ENCODE data around the gene UNC93B1.
A peak's percentile ranks its signal among the peaks of the same experiment; 100 is the strongest.

Gene UNC93B1

DNA sequence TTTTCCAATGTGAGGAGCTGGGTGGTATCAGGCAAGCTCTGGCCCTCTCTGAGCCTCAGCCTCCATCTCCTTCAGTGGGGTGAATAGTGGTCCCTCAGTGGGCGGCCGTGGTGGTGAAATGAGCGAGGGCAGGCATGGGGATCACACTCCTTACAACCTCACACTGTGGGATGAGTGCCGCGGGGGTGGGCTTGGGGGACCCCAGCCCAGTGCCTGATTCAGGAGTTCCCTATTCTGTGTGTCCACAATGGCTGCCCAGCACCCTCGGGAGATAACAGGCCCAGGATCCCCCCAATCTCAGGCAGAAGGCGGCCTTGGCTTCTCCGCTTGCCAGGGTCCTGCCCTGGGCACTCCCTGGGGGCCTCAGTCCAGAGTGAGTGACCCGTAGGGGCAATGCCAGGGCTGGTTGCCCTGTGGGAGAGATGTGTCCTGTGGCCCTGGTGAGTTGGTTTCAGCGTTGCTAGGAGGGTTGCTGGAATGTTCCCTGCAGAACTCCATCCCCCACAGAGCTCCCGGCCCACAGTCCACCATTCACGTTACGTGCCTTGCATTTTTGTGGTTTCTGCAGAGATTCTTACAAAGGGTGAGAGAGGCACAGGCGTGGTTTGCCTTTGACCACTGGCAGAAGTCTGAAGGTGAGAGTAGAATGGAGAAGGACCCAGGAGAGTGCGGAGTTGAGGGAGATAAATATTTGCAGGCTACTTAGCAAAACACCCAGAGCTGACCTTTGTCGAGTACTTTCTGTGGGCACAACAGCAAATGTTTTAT is 9.1 kb upstream of the UNC93B1 start:
- no peaks in the 10 kb centered on the region for H3K36me3 ChIP-seq (replicated peaks)
- no peak overlapping the region for H3K4me3 ChIP-seq (ENCODE audit: low read depth, low read length)
- in situ Hi-C loops (cut with HindIII; ENCODE audit: low pct_ligation_motif_present, low sequenced_read_pairs), result no loop called here
- DNase-seq, result peak; percentile 94
- no peaks in the 10 kb centered on the region for H3K27me3 ChIP-seq (replicated peaks)
- TF ChIP-seq, protein P1, sequence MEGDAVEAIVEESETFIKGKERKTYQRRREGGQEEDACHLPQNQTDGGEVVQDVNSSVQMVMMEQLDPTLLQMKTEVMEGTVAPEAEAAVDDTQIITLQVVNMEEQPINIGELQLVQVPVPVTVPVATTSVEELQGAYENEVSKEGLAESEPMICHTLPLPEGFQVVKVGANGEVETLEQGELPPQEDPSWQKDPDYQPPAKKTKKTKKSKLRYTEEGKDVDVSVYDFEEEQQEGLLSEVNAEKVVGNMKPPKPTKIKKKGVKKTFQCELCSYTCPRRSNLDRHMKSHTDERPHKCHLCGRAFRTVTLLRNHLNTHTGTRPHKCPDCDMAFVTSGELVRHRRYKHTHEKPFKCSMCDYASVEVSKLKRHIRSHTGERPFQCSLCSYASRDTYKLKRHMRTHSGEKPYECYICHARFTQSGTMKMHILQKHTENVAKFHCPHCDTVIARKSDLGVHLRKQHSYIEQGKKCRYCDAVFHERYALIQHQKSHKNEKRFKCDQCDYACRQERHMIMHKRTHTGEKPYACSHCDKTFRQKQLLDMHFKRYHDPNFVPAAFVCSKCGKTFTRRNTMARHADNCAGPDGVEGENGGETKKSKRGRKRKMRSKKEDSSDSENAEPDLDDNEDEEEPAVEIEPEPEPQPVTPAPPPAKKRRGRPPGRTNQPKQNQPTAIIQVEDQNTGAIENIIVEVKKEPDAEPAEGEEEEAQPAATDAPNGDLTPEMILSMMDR (IDR thresholded peaks at IDR 0.05; ENCODE audit: low read depth, low read length, missing control alignments), result no peak
- H3K27ac ChIP-seq, result peak overlapping the region; percentile 86

DNA sequence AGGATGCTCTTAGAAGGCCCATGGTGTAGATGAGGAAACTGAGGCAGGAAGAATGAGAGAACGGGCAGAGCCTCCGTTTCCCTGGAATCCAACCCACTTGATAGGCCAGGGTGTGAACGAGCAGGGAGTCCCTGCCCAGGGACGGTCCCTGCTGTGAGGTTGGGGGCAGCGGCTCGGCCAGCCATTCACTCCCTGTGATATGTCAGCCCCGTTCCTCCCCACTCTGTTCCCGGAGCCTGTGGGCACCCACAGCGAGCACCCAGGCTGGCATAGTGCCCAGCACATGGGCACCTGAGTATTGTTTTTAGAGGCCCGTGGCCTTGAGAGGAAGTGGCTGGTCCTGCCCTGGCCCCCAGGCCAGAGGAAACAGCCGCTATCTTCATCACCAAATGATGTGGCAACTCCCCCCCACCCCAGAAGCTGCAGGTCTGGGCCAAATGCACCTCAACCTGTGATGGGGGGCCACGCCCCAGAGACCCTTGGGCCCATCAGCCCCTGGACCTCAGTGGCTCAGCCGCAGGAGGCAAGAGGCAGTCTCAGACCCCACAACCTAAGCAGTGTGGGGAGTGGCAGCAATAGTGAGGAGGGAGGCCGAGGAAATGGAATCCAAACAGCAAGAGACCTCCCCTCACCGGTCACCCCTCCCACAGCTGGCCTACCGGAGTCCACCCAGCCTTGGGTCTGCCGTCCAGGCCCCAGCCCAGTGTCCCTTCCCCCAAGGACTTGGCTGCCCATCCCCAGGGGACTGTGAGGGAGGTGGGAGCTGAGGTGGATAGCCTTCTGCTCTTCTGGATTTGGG is 8.3 kb upstream of the UNC93B1 start:
- no peak overlapping the region for H3K4me3 ChIP-seq (ENCODE audit: low read depth, low read length)
- TF ChIP-seq, protein P1 (IDR thresholded peaks at IDR 0.05; ENCODE audit: low read depth, low read length, missing control alignments), result no peak
- no peaks in the 10 kb centered on the region for H3K27me3 ChIP-seq (replicated peaks)
- in situ Hi-C loops (cut with HindIII; ENCODE audit: low pct_ligation_motif_present, low sequenced_read_pairs), result no loop called here
- H3K36me3 ChIP-seq (replicated peaks), result no peaks in the 10 kb centered on the region
- DNase-seq, result no peak
- peak overlapping the region; percentile 86 for H3K27ac ChIP-seq

- no peaks in the 10 kb centered on the region for H3K27me3 ChIP-seq (replicated peaks)
- in situ Hi-C loops (cut with HindIII; ENCODE audit: low pct_ligation_motif_present, low sequenced_read_pairs), result no loop called here
- TF ChIP-seq, protein P1 (IDR thresholded peaks at IDR 0.05; ENCODE audit: low read depth, low read length, missing control alignments), result no peak
- H3K36me3 ChIP-seq (replicated peaks), result no peaks in the 10 kb centered on the region
- H3K27ac ChIP-seq, result peak overlapping the region; percentile 88
- no peak for DNase-seq
- H3K4me3 ChIP-seq (ENCODE audit: low read depth, low read length), result peak overlapping the region; percentile 52
These were observed 7.4 kb upstream of the UNC93B1 start for GRCh38 chr11:68011051-68011943.

GRCh38 chr11:68010090-68011041 is 6.5 kb upstream of the UNC93B1 start, which contains the start of gene ALDH3B1:
Gene ALDH3B1 (plus strand): TSS chr11:68010327. CDS start chr11:68015298, 4,971 bp downstream.
- no peaks in the 10 kb centered on the region for H3K36me3 ChIP-seq (replicated peaks)
- peak; percentile 71 for DNase-seq
- peak within 1 kb of the TSS; percentile 52 for H3K4me3 ChIP-seq (ENCODE audit: low read depth, low read length)
- in situ Hi-C loops (cut with HindIII; ENCODE audit: low pct_ligation_motif_present, low sequenced_read_pairs), result no loop called here
- peak within 1 kb of the TSS; percentile 88 for H3K27ac ChIP-seq
- TF ChIP-seq, protein P1 (IDR thresholded peaks at IDR 0.05; ENCODE audit: low read depth, low read length, missing control alignments), result peak; percentile 5
- H3K27me3 ChIP-seq (replicated peaks), result no peaks in the 10 kb centered on the region

Data from brain microvascular endothelial cell (primary cell).